Naive thymus-derived CD4-positive, alpha-beta T cell (primary cell): ENCODE results near the gene POU6F2. TPM values are rescaled to one million over a fixed set of nuclear protein-coding genes. Genes with fewer than 3 reads are reported as not detected.
"Not testable (repeated sequence)": the region's sequence is repeated elsewhere in the genome, so short reads cannot be mapped to it uniquely, and the experiment has no call there.

Experiments used
- ATAC-seq: fragments of 150-1000 bp; cut with Tn5 transposase; 2 replicates; pipeline ENCODE4 v1.10.0; 2021; ENCODE audit warnings: mild to moderate bottlenecking, moderate library complexity
- CTCF ChIA-PET: fragments of 350-600 bp; sonication (Branson Sonifier 250); formaldehyde crosslinking; loops from one replicate; lab custom pipeline; 2021; ENCODE audit warnings: antibody characterized with exemption; lab: Charles Lee
- POLR2A ChIA-PET: fragments of 350-600 bp; sonication (Branson Sonifier 250); formaldehyde crosslinking; loops from one replicate; lab custom pipeline; 2021; ENCODE audit warnings: antibody characterized with exemption, inconsistent platforms; lab: Charles Lee
- DNase-seq, 9 donors: peaks; one replicate each; pipeline versions ENCODE4 v3.0.0 to v3.0.0-alpha.2; 2020 to 2022; ENCODE audit warnings: mixed read lengths in 1 of 9
- H3K27ac ChIP-seq: one replicate; pipeline ENCODE4 v1.7.0; 2013; ENCODE audit warnings: mild to moderate bottlenecking, low read depth, low read length, moderate library complexity
- H3K27me3 ChIP-seq, 2 donors: one replicate each; pipeline ENCODE4 v1.7.0; 2013; ENCODE audit warnings: low read length in 2 of 2, mild to moderate bottlenecking in 2 of 2, moderate library complexity in 2 of 2; ENCODE audit not compliant: control insufficient read depth in 2 of 2, insufficient read depth in 2 of 2
- H3K36me3 ChIP-seq, 3 experiments: 1 replicate in 2 of 3; 2 replicates in 1 of 3; pipeline ENCODE4 v1.7.0; 2013; ENCODE audit warnings: low read length in 3 of 3, mild to moderate bottlenecking in 3 of 3, moderate library complexity in 1 of 3; ENCODE audit not compliant: insufficient read depth in 3 of 3, control insufficient read depth in 2 of 3
- H3K4me1 ChIP-seq, 2 donors: one replicate each; pipeline ENCODE4 v1.7.0; 2013; ENCODE audit warnings: low read length in 2 of 2, mild to moderate bottlenecking in 2 of 2, moderate library complexity in 1 of 2; ENCODE audit not compliant: control insufficient read depth in 2 of 2, insufficient read depth in 2 of 2
- H3K4me3 ChIP-seq: 2 replicates; pipeline ENCODE4 v1.7.0; 2013; ENCODE audit warnings: mild to moderate bottlenecking, low read length
- H3K9me3 ChIP-seq, 3 experiments: 1 replicate in 2 of 3; 2 replicates in 1 of 3; pipeline ENCODE4 v1.7.0; 2013; ENCODE audit warnings: low read length in 3 of 3; ENCODE audit not compliant: control insufficient read depth in 2 of 3
- H3K27ac Mint-ChIP-seq, 9 donors: one replicate each; pipeline ENCODE4 v1.8.0; 2020 to 2022; ENCODE audit warnings: mixed read lengths in 9 of 9, mild to moderate bottlenecking in 8 of 9, moderate library complexity in 5 of 9, inconsistent platforms in 2 of 9
- H3K27me3 Mint-ChIP-seq, 5 donors: one replicate each; pipeline ENCODE4 v1.8.0; 2021 to 2022; ENCODE audit warnings: mixed read lengths in 5 of 5, mild to moderate bottlenecking in 1 of 5
- H3K36me3 Mint-ChIP-seq, 5 donors: one replicate each; pipeline ENCODE4 v1.8.0; 2020 to 2022; ENCODE audit warnings: mixed read lengths in 5 of 5, mild to moderate bottlenecking in 3 of 5, inconsistent platforms in 1 of 5
- H3K4me1 Mint-ChIP-seq, 7 donors: one replicate each; pipeline ENCODE4 v1.8.0; 2020 to 2022; ENCODE audit warnings: mixed read lengths in 7 of 7, mild to moderate bottlenecking in 3 of 7, inconsistent platforms in 1 of 7
- H3K4me3 Mint-ChIP-seq, 10 donors: one replicate each; pipeline ENCODE4 v1.8.0; 2020 to 2022; ENCODE audit warnings: mild to moderate bottlenecking in 10 of 10, mixed read lengths in 10 of 10, moderate library complexity in 6 of 10, inconsistent platforms in 2 of 10
- H3K9me3 Mint-ChIP-seq, 11 donors: one replicate each; pipeline ENCODE4 v1.8.0; 2020 to 2022; ENCODE audit warnings: mixed read lengths in 11 of 11, mild to moderate bottlenecking in 4 of 11, inconsistent platforms in 1 of 11, moderate library complexity in 1 of 11
- intact Hi-C, 2 donors: fragments of 100-400 bp; cut with micrococcal nuclease; formaldehyde crosslinking; loops; one replicate each; pipeline ENCODE4 v1.15.1; 2023
- polyA plus RNA-seq, 2 donors: library from polyadenylated mRNA; unstranded; fragments of 300-500 nt; fragmentation: Illumina TruSeq; gene quantifications; one replicate each; pipeline ENCODE4 v1.2.3, GENCODE V29; 2021
- total RNA-seq, 6 experiments: library from RNA in 5 of 6; stranded (reverse) in 5 of 6; gene quantifications; 1 replicate in 5 of 6; 2 replicates in 1 of 6; pipeline ENCODE4 v1.2.3 and lab custom pipeline; 2021 to 2026

POU6F2 gene
- total and polyA plus RNA-seq, 7 experiments from 2014 or later = 0.24 TPM; not detected in 6

DNA sequence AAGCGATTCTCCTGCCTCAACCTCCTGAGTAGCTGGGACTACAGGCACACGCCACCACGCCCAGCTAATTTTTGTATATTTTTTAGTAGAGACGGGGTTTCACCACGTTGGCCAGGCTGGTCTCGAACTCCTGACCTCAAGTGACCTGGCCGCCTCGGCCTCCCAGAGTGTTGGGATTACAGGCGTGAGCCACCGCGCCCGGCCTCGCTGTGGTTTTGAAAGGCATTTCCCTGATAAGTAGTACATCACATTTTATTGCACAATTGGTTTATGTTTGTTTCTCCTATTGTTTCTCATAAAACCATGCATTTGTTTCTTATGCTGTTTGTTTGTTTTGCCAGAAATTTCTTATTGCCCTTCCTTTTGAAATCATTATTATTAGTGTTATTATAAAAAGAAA, 353.9 kb downstream of the POU6F2 start:
- H3K4me1 ChIP-seq, H3K9me3 Mint-ChIP-seq, CTCF ChIA-PET, intact Hi-C loops, H3K36me3 Mint-ChIP-seq, H3K27ac ChIP-seq, H3K9me3 ChIP-seq, H3K4me1 Mint-ChIP-seq, H3K4me3 Mint-ChIP-seq, H3K36me3 ChIP-seq, H3K4me3 ChIP-seq, H3K27ac Mint-ChIP-seq, H3K27me3 ChIP-seq, DNase-seq, POLR2A ChIA-PET, ATAC-seq: not testable (repeated sequence)
- H3K27me3 Mint-ChIP-seq = peaks cover 3 to 19% (median 17%) of the 10 kb centered on the region in 5 donors

GRCh38 chr7:39332142-39332541, 354.4 kb downstream of the POU6F2 start:
- Histone ChIP-seq H3K27me3 (peaks cover 0 to 4% of the 10 kb centered on the region in 2 donors), H3K4me1 (no peaks in the 10 kb centered on the region), H3K36me3 (no peaks in the 10 kb centered on the region), H3K4me3 (no peak overlapping the region), H3K27ac (no peak overlapping the region), H3K9me3 (no peaks in the 10 kb centered on the region)
- CTCF ChIA-PET = no interaction called here
- Mint-ChIP-seq H3K4me3 (no peak overlapping the region), H3K9me3 (no peaks in the 10 kb centered on the region), H3K27ac (no peak overlapping the region), H3K4me1 (no peaks in the 10 kb centered on the region), H3K36me3 (no peaks in the 10 kb centered on the region), H3K27me3 (peaks cover 3 to 19% (median 17%) of the 10 kb centered on the region in 5 donors)
- DNase-seq (no peak), ATAC-seq (no peak)
- intact Hi-C loops = no loop called here
- POLR2A ChIA-PET = no interaction called here

- Histone ChIP-seq H3K27me3 (peaks cover 0 to 4% of the 10 kb centered on the region in 2 donors), H3K4me3 (no peak overlapping the region), H3K27ac (no peak overlapping the region), H3K9me3 (no peaks in the 10 kb centered on the region), H3K36me3 (no peaks in the 10 kb centered on the region), H3K4me1 (no peaks in the 10 kb centered on the region)
- ChIA-PET POLR2A (no interaction called here), CTCF (no interaction called here)
- intact Hi-C loops = no loop called here
- DNase-seq (no peak), ATAC-seq (no peak)
- H3K27ac Mint-ChIP-seq = no peak overlapping the region
- no peak overlapping the region for H3K4me3 Mint-ChIP-seq
- peaks cover 3 to 23% (median 19%) of the 10 kb centered on the region in 5 donors for H3K27me3 Mint-ChIP-seq
- no peaks in the 10 kb centered on the region for H3K36me3 Mint-ChIP-seq
- H3K9me3 Mint-ChIP-seq = no peaks in the 10 kb centered on the region
- no peaks in the 10 kb centered on the region for H3K4me1 Mint-ChIP-seq
Measured at GRCh38 chr7:39333701-39334100, 356.0 kb downstream of the POU6F2 start.

DNA sequence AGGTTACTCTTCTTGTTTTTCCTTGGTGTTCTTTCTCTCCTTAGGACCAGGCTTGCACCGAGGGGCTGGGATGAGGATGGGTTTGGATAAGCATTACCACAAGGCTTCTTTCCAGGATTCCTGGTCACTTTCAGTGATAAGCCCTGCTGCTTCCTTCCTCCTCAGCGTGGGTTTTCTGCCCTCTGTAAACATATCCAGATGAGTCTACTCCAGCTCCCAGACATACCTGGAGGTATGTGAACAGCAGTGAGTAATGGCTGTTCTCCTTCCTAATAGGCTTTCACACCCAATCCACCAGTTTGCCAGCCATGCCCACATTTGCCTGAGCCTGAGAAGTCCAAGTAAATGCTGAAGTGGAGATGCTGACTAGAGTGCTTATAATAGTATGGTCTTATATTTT, 358.7 kb downstream of the POU6F2 start:
- Histone ChIP-seq H3K27ac (no peak overlapping the region), H3K36me3 (no peaks in the 10 kb centered on the region), H3K4me1 (no peaks in the 10 kb centered on the region), H3K27me3 (peaks cover 0 to 4% of the 10 kb centered on the region in 2 donors), H3K4me3 (no peak overlapping the region), H3K9me3 (no peaks in the 10 kb centered on the region)
- H3K9me3 Mint-ChIP-seq = peaks cover 0 to 6% (median 0%) of the 10 kb centered on the region in 11 donors
- intact Hi-C loops = no loop called here
- CTCF ChIA-PET = no interaction called here
- H3K27me3 Mint-ChIP-seq = peaks cover 8 to 36% (median 17%) of the 10 kb centered on the region in 5 donors
- no peak overlapping the region for H3K27ac Mint-ChIP-seq
- POLR2A ChIA-PET = no interaction called here
- DNase-seq = no peak
- no peaks in the 10 kb centered on the region for H3K36me3 Mint-ChIP-seq
- ATAC-seq = no peak
- no peak overlapping the region for H3K4me3 Mint-ChIP-seq
- H3K4me1 Mint-ChIP-seq = no peaks in the 10 kb centered on the region

GRCh38 chr7:39338716-39339115, 361.0 kb downstream of the POU6F2 start:
- H3K36me3 Mint-ChIP-seq = no peaks in the 10 kb centered on the region
- ATAC-seq (no peak), DNase-seq (no peak)
- H3K9me3 Mint-ChIP-seq = peaks cover 0 to 6% (median 0%) of the 10 kb centered on the region in 11 donors
- Histone ChIP-seq H3K4me1 (no peaks in the 10 kb centered on the region), H3K4me3 (no peak overlapping the region), H3K36me3 (no peaks in the 10 kb centered on the region), H3K27ac (no peak overlapping the region), H3K27me3 (peaks cover 0 to 4% of the 10 kb centered on the region in 2 donors), H3K9me3 (no peaks in the 10 kb centered on the region)
- H3K4me3 Mint-ChIP-seq = no peak overlapping the region
- no peaks in the 10 kb centered on the region for H3K4me1 Mint-ChIP-seq
- peaks cover 8 to 36% (median 17%) of the 10 kb centered on the region in 5 donors for H3K27me3 Mint-ChIP-seq
- ChIA-PET CTCF (no interaction called here), POLR2A (no interaction called here)
- no peak overlapping the region for H3K27ac Mint-ChIP-seq
- intact Hi-C loops = no loop called here

GRCh38 chr7:39339591-39339990, 361.9 kb downstream of the POU6F2 start:
- no peak overlapping the region for H3K4me3 Mint-ChIP-seq
- ChIA-PET POLR2A (no interaction called here), CTCF (no interaction called here)
- Histone ChIP-seq H3K4me3 (no peak overlapping the region), H3K27me3 (no peaks in the 10 kb centered on the region), H3K4me1 (no peaks in the 10 kb centered on the region), H3K27ac (no peak overlapping the region), H3K9me3 (no peaks in the 10 kb centered on the region), H3K36me3 (no peaks in the 10 kb centered on the region)
- no peaks in the 10 kb centered on the region for H3K4me1 Mint-ChIP-seq
- no peak for ATAC-seq
- peaks cover 0 to 6% (median 0%) of the 10 kb centered on the region in 11 donors for H3K9me3 Mint-ChIP-seq
- no peak for DNase-seq
- no peaks in the 10 kb centered on the region for H3K36me3 Mint-ChIP-seq
- peaks cover 8 to 32% (median 16%) of the 10 kb centered on the region in 5 donors for H3K27me3 Mint-ChIP-seq
- H3K27ac Mint-ChIP-seq = no peak overlapping the region
- intact Hi-C loops = no loop called here

GRCh38 chr7:39341083-39341482, 363.4 kb downstream of the POU6F2 start:
- Histone ChIP-seq H3K4me1 (no peaks in the 10 kb centered on the region), H3K36me3 (no peaks in the 10 kb centered on the region), H3K27me3 (no peaks in the 10 kb centered on the region), H3K27ac (no peak overlapping the region), H3K9me3 (no peaks in the 10 kb centered on the region), H3K4me3 (no peak overlapping the region)
- Mint-ChIP-seq H3K27ac (no peak overlapping the region), H3K36me3 (no peaks in the 10 kb centered on the region), H3K9me3 (peaks cover 0 to 6% (median 0%) of the 10 kb centered on the region in 11 donors), H3K4me3 (no peak overlapping the region), H3K27me3 (peaks cover 4 to 25% (median 15%) of the 10 kb centered on the region in 5 donors), H3K4me1 (no peaks in the 10 kb centered on the region)
- intact Hi-C loops = no loop called here
- ATAC-seq = no peak
- DNase-seq = no peak
- ChIA-PET CTCF (no interaction called here), POLR2A (no interaction called here)
